Gastrocnemius medialis (tissue), 4 donors: ENCODE measurements around the gene JCHAIN. TPM values are rescaled to one million over a fixed set of nuclear protein-coding genes. Genes with fewer than 3 reads are reported as not detected.
"Not testable (repeated sequence)": the region's sequence is repeated elsewhere in the genome, so short reads cannot be mapped to it uniquely, and the experiment has no call there.

Source experiments
- ATAC-seq, 2 donors: fragments of 150-250 bp; one replicate each; pipeline ENCODE4 v1.9.1; 2016
- DNase-seq, 2 donors: peaks; one replicate each; pipeline ENCODE4 v3.0.0-alpha.2; 2019
- H3K27ac ChIP-seq, 4 donors: fragments of 200-600 bp; sonication (generic); 1 replicate in 1 of 4; 2 replicates in 3 of 4; pipeline ENCODE4 v1.5.1; 2016 to 2018; ENCODE audit warnings: mild to moderate bottlenecking in 2 of 4, moderate library complexity in 1 of 4
- H3K27me3 ChIP-seq, 3 donors: fragments of 200-600 bp; sonication (generic) in 2 of 3; 1 replicate in 1 of 3; 2 replicates in 2 of 3; pipeline versions ENCODE4 v1.5.1 to v1.6.0; 2016 to 2019; ENCODE audit warnings: mild to moderate bottlenecking in 1 of 3, moderate library complexity in 1 of 3
- H3K36me3 ChIP-seq, 2 donors: fragments of 200-600 bp; sonication (generic) in 1 of 2; one replicate each; pipeline ENCODE4 v1.5.1; 2017 to 2018
- H3K4me1 ChIP-seq, 2 donors: fragments of 200-600 bp; sonication (generic) in 1 of 2; one replicate each; pipeline ENCODE4 v1.5.1; 2016 to 2017; ENCODE audit warnings: mild to moderate bottlenecking in 2 of 2
- H3K4me3 ChIP-seq, 4 donors: fragments of 200-600 bp; sonication (generic) in 3 of 4; 1 replicate in 1 of 4; 2 replicates in 3 of 4; pipeline ENCODE4 v1.5.1; 2016 to 2019; ENCODE audit warnings: mild to moderate bottlenecking in 2 of 4
- H3K9me3 ChIP-seq, 3 donors: fragments of 200-600 bp; sonication (generic) in 2 of 3; 1 replicate in 1 of 3; 2 replicates in 2 of 3; pipeline ENCODE4 v1.5.1; 2016 to 2019
- CTCF ChIP-seq, 5 experiments: fragments of 450-650 bp in 3 of 5; fragments of 200-600 bp in 2 of 5; sonication (generic) in 2 of 5; IDR thresholded peaks in 4 of 5; conservative IDR thresholded peaks in 1 of 5; 1 replicate in 4 of 5; 2 replicates in 1 of 5; pipeline ENCODE4 v1.5.1; 2016 to 2019; ENCODE audit warnings: antibody characterized with exemption in 5 of 5, mild to moderate bottlenecking in 3 of 5, moderate library complexity in 3 of 5
- POLR2A ChIP-seq, 2 donors: fragments of 450-650 bp; IDR thresholded peaks; one replicate each; pipeline ENCODE4 v1.6.1; 2017; ENCODE audit warnings: antibody characterized with exemption in 2 of 2, mild to moderate bottlenecking in 2 of 2, moderate library complexity in 2 of 2
- in situ Hi-C, 4 donors: fragments of 200-750 bp; cut with MboI; loops; one replicate each; pipeline versions ENCODE4 v1.15.0 to v1.8.0; 2017; ENCODE audit warnings: low sequenced_read_pairs in 4 of 4
- intact Hi-C: fragments of 100-400 bp; cut with DNase I; formaldehyde crosslinking; loops from one replicate; pipeline ENCODE4 v1.15.1; 2023; ENCODE audit warnings: low total_unique reads
- total RNA-seq, 4 donors: library from RNA; depleted of rRNA; stranded (reverse); fragments of >200 nt; gene quantifications; one replicate each; pipeline versions ENCODE4 v1.1.0 to v1.2.3, GENCODE V29; 2016

JCHAIN gene
- total RNA-seq, 4 donors from 2014 or later, result 0.55 to 3.9 (median 0.60) TPM; not detected in 1

GRCh38 chr4:70691661-70692060 is 25.4 kb upstream of the JCHAIN start:
- in situ Hi-C loops (loop anchor here in 1 of 4 donors (25.0 kb wide), 1 partner anchor 296 kb away; the partner anchor contains the start of gene DCK), intact Hi-C loops (no loop called here)
- H3K36me3 ChIP-seq, result peaks cover 0 to 9% of the 10 kb centered on the region in 2 donors
- H3K27ac ChIP-seq, result no peak overlapping the region
- peaks cover 27 to 37% of the 10 kb centered on the region in 2 donors for H3K4me1 ChIP-seq
- DNase-seq (no peak), ATAC-seq (no peak)
- no peaks in the 10 kb centered on the region for H3K27me3 ChIP-seq
- no peak for TF ChIP-seq CTCF (IDR thresholded peaks at IDR 0.05 in 4 of 5, conservative IDR thresholded peaks at IDR 0.05 in 1 of 5)
- no peaks in the 10 kb centered on the region for H3K9me3 ChIP-seq
- no peak overlapping the region for H3K4me3 ChIP-seq

- Histone ChIP-seq H3K27me3 (no peaks in the 10 kb centered on the region), H3K9me3 (no peaks in the 10 kb centered on the region), H3K36me3 (peaks cover 0 to 9% of the 10 kb centered on the region in 2 donors), H3K4me3 (peak overlapping the region; percentile 82 to 93 (median 90)), H3K4me1 (peaks cover 27 to 37% of the 10 kb centered on the region in 2 donors), H3K27ac (peak overlapping the region; percentile 90 to 96 (median 94))
- in situ Hi-C loops, result loop anchor here in 1 of 4 donors (25.0 kb wide), 1 partner anchor 298 kb away; the partner anchor contains the start of gene DCK
- TF ChIP-seq CTCF (IDR thresholded peaks at IDR 0.05 in 4 of 5, conservative IDR thresholded peaks at IDR 0.05 in 1 of 5) (no peak), POLR2A (IDR thresholded peaks at IDR 0.05) (no peak)
- intact Hi-C loops, result loop anchor here (1.0 to 5.0 kb wide), 7 partner anchors 16 to 304 kb away; partner anchors contain the start of genes DCK, GRSF1 and MOB1B
- DNase-seq, result no peak
- peak; percentile 10 to 14 for ATAC-seq
These were observed 22.5 kb upstream of the JCHAIN start for GRCh38 chr4:70688795-70689231.

GRCh38 chr4:70687821-70688794 is 21.8 kb upstream of the JCHAIN start, which contains the start of gene UTP3:
UTP3 (plus strand) TSS chr4:70688532; CDS start chr4:70688678, 146 bp downstream.
- H3K4me1 ChIP-seq, result peaks cover 27 to 37% of the 10 kb centered on the region in 2 donors
- intact Hi-C loops (loop anchor here (1.0 to 5.0 kb wide), 7 partner anchors 17 to 305 kb away; partner anchors contain the start of genes DCK, GRSF1 and MOB1B), in situ Hi-C loops (loop anchor here in 1 of 4 donors (25.0 kb wide), 1 partner anchor 299 kb away; the partner anchor contains the start of gene DCK)
- peak within 1 kb of the TSS; percentile 82 to 93 (median 90) for H3K4me3 ChIP-seq
- TF ChIP-seq CTCF (IDR thresholded peaks at IDR 0.05 in 4 of 5, conservative IDR thresholded peaks at IDR 0.05 in 1 of 5), result peak; percentile 92 to 98 (median 96)
- TF ChIP-seq POLR2A (IDR thresholded peaks at IDR 0.05), result peak; percentile 71 to 80
- no peaks in the 10 kb centered on the region for H3K27me3 ChIP-seq
- DNase-seq (peak; percentile 92 to 93), ATAC-seq (peak; percentile 98)
- H3K27ac ChIP-seq, result peak within 1 kb of the TSS; percentile 90 to 96 (median 94)
- no peaks in the 10 kb centered on the region for H3K9me3 ChIP-seq
- H3K36me3 ChIP-seq, result peaks cover 0 to 9% of the 10 kb centered on the region in 2 donors

GRCh38 chr4:70687392-70687791 is 21.1 kb upstream of the JCHAIN start:
- no peak for TF ChIP-seq CTCF (IDR thresholded peaks at IDR 0.05 in 4 of 5, conservative IDR thresholded peaks at IDR 0.05 in 1 of 5)
- TF ChIP-seq POLR2A (IDR thresholded peaks at IDR 0.05), result no peak
- H3K9me3 ChIP-seq, result no peaks in the 10 kb centered on the region
- peak overlapping the region; percentile 90 to 96 (median 94) for H3K27ac ChIP-seq
- in situ Hi-C loops, result loop anchor here in 1 of 4 donors (25.0 kb wide), 1 partner anchor 300 kb away; the partner anchor contains the start of gene DCK
- H3K27me3 ChIP-seq, result no peaks in the 10 kb centered on the region
- no peak for ATAC-seq
- H3K4me1 ChIP-seq, result peaks cover 27 to 34% of the 10 kb centered on the region in 2 donors
- H3K36me3 ChIP-seq, result peaks cover 0 to 9% of the 10 kb centered on the region in 2 donors
- peak in 1 of 2 donors; percentile 18 for DNase-seq
- intact Hi-C loops, result loop anchor here (5.0 kb wide), 2 partner anchors 35 to 50 kb away; no protein-coding TSS in a partner anchor
- H3K4me3 ChIP-seq, result peak overlapping the region; percentile 82 to 93 (median 90)

- H3K4me1 ChIP-seq, DNase-seq, H3K36me3 ChIP-seq, H3K4me3 ChIP-seq, ATAC-seq, intact Hi-C loops, H3K9me3 ChIP-seq, H3K27me3 ChIP-seq, H3K27ac ChIP-seq: not testable (repeated sequence)
- in situ Hi-C loops, result loop anchor here in 1 of 4 donors (25.0 kb wide), 1 partner anchor 305 kb away; the partner anchor contains the start of gene DCK
These were observed 15.8 kb upstream of the JCHAIN start for GRCh38 chr4:70682142-70682541.
